A673 (cell line): ENCODE data around the gene TNS3.

ENCODE experiments used
- CTCF ChIP-seq: fragments of 300-800, 200-600 bp; sonication (generic); conservative IDR thresholded peaks from 2 replicates; pipeline ENCODE4 v1.5.1; 2017; ENCODE audit warnings: low read depth, mild to moderate bottlenecking, antibody characterized with exemption, low read length, moderate library complexity, mixed read lengths
- EZH2 ChIP-seq: fragments of 200-600 bp; sonication (generic); IDR thresholded peaks from 2 replicates; pipeline ENCODE4 v1.6.1; 2017; ENCODE audit warnings: borderline replicate concordance, low read depth, mild to moderate bottlenecking, mixed read lengths, antibody characterized with exemption, low read length; ENCODE audit not compliant: poor library complexity, severe bottlenecking

DNA sequence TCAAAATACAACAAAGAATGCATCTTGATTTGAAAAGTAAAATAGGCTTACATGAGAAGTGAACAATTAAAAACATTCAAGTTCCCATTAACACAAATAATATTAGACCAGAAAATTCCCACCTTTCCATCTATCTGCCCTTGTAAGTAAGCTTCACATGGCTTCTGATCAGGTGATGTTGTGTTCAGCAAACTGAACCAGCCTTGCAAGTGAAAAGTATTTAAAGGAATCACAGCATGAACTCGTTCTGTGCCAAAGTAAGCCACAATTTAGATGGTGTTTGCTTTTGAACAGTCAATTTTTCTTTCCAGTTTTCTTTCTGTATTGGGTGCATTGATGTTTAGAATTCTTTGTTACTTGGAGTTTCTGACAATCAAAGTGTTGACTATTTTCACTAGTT is 347.9 kb downstream of the TNS3 start:
- no peak for TF ChIP-seq EZH2
- no peak for TF ChIP-seq CTCF
